HG02571 (cell line): ENCODE results near the gene BCR.

Source experiments
- ATAC-seq: cut with Tn5 transposase; IDR thresholded peaks from one replicate; pipeline ENCODE4 v1.9.1; 2021; ENCODE audit warnings: mild to moderate bottlenecking, moderate library complexity; ENCODE audit not compliant: unreplicated experiment

BCR gene

DNA sequence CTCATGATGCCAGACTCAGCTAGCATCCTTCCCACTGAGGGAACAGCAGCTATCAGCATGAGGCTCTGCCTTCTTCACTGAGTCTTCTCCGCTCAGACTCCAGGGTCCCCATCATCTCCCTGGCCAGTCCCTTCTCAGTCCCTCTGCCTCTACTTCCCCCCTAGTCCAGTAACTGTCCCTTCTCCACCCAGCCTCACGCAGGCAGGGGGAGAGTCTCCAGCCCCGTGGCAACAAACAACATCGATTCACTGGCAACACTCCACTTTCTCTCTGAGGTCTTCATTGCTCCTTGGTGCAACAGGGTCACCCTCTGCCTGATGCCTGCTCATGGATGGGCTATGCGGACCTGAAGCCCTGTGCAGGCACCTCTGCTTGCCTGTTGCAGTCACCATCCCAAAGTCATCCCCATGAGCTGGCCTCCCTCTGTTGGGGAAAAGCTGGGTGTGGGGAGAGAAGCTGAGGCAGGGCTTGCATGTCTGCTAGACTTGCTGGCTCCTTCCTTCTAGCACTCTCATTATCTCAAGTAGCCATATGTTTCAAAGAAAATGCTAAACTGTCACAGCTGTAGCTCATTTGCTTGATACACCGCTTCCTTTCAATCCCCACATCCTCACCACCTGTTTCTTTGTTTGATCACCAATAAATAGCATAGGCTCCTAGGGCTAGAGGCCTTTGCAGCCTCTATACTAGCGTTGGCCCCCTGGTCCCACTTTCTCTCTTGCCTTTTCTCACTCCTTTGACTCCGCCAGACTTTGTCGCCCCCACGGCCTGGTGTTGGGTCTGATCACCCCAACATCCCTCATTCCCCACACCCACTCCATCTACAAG lies 4.3 kb upstream of the BCR start:
- no peak for ATAC-seq

DNA sequence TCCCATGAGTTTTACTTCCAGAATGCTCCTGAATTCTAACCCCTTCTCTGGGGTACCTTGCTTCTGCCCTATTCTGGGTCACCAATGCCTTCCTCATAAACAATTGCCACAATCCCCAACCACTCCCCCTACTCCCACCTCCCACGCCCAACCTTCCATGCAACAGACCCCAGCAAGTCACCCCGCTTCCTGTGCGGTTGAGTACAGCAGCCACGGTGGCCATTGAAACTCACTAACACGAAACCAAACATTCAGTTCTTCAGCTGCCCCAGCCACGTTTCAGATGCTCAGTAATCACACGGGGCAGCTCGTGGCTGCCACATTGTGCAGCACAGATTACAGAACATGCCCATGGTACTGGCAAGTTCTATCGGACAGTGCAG lies 3.7 kb upstream of the BCR start:
- no peak for ATAC-seq

DNA sequence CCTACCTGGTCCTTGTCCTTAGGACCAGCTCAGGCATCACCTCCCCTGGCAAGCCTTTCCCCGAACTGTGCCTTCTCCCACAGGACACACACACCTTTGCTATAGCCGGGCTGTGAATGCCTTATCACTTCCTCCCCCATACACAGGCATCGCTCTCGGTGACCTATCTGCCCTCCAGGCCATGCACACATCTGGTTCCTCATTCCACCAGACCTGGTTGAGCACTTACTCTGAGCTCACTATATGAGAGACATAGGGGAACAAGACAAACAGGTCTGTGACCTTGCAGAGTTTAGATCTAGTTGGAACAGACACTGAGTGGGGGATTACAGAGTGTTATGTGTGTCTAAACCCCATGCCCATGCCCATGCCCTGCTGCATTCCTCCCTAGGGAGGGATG lies 3.1 kb upstream of the BCR start:
- ATAC-seq, result no peak

DNA sequence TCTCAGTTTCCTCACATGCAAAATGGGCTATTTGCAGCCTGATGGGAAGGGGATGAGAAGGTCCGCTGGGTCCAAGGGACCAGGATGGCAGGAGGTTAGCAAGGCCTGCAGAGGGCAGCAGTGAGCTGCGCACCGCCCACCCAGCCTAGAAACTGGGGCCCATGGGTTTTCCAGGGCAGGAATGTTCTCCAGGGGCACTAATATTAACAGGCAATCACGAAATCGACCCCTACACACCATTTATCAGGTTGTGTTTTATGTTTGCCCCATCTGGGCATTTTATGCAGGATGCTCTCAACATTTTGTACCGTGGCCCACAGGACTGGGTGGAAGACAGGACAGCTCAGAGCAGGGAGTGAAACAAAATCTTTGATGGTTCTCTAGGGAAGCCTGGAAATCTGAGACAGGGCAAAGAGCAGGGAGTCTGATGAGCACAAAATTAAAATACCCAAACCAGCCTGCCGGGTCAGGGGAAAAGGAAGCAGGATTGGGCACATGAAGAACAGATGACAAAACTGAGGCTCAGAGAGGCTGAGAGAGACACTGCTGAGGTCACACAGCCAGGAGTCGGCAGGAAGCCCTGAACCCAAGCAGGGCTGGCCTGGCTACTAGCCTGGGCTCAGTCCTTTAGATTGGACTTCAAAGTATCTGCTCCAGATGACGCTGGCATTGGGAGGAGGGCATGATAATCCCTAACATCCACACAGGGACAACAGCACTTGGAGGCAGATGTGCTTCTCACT lies 1.6 kb upstream of the BCR start:
- ATAC-seq, result no peak

DNA sequence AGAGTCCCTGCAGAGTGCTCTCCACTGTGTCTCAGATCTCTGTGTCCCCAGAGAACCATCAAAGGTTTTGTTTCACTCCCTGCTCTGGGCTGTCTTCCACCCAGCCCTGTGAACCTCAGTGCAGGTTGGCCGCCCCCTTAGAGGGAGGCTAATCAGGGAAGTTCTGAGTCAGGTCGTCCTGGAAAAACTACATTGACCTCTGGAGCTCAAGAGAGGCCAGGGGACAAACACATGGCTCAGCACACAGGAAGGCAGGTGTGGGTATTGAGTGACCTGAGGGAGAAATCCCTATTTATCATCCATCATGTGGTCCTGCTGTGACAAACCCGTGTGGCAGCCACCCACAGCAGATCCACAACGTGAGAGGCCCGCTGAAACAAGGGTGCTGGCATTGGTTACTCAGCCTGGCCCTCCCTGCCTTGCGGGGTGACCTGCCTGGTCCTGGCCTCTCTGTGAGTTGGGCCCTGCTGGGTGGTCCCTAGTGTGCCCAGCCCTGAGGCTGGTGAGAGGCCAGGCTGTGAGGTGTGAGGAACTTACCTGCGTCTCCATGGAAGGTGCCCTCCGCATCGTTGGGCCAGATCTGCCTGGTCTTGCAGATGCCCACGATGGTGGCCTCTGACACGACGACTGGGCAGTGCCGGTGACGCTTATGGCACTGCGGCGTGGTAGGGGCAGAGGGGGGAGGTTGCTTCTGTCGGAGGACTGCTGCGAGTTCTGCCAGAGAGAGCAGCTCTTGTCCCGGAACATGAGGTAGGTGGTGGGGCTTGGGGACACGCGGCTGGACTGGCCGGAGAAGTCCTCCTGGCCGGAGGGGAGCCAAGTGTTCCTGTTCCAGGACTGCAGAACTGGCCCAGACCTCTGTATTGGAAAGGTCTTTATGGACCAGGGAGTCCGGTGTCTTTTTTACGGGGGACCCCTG lies 669 bp upstream of the BCR start:
- no peak for ATAC-seq

DNA sequence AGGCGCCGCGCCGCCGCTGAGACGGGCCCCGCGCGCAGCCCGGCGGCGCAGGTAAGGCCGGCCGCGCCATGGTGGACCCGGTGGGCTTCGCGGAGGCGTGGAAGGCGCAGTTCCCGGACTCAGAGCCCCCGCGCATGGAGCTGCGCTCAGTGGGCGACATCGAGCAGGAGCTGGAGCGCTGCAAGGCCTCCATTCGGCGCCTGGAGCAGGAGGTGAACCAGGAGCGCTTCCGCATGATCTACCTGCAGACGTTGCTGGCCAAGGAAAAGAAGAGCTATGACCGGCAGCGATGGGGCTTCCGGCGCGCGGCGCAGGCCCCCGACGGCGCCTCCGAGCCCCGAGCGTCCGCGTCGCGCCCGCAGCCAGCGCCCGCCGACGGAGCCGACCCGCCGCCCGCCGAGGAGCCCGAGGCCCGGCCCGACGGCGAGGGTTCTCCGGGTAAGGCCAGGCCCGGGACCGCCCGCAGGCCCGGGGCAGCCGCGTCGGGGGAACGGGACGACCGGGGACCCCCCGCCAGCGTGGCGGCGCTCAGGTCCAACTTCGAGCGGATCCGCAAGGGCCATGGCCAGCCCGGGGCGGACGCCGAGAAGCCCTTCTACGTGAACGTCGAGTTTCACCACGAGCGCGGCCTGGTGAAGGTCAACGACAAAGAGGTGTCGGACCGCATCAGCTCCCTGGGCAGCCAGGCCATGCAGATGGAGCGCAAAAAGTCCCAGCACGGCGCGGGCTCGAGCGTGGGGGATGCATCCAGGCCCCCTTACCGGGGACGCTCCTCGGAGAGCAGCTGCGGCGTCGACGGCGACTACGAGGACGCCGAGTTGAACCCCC lies 798 bp downstream of the BCR start:
- ATAC-seq, result no peak

DNA sequence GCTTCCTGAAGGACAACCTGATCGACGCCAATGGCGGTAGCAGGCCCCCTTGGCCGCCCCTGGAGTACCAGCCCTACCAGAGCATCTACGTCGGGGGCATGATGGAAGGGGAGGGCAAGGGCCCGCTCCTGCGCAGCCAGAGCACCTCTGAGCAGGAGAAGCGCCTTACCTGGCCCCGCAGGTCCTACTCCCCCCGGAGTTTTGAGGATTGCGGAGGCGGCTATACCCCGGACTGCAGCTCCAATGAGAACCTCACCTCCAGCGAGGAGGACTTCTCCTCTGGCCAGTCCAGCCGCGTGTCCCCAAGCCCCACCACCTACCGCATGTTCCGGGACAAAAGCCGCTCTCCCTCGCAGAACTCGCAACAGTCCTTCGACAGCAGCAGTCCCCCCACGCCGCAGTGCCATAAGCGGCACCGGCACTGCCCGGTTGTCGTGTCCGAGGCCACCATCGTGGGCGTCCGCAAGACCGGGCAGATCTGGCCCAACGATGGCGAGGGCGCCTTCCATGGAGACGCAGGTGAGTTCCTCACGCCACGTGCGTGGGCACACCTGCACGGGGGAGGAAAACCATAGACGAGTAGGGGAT lies 1.5 kb downstream of the BCR start:
- ATAC-seq, result no peak

DNA sequence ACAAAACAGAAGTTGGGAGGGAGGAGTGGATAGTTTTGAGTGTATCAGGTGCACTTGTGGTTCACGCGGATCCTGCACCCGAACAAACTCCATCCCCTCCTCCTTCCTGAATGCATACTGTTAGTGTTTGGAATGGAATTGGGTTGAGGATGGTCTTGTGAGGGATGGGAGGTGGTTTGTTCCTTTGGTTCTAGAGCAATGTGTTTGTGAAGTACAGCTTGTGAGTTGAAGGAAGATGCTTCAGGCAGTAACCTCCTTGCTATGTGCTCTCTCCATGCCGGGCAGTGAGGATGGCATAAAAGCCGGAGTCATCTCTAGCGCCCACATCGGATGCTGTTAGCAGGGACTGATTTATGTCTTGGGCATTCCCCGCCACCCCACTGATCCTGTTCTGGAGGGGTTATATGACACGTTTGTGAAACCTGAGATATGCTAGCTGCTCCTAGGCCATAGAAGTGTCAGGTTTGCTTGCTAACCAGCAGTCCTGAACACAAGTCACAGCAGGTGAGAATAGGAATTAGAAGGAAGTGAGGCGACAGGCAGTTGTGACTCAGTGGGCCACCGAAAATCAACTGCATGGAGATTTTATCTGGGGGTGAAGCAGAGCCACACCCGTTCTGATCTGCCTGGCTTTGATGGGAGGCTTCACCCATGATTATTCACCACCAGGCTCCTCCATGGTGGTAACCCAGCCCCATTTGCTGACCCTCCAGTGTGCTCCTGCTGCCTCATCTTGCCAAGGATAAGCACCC lies 2.2 kb downstream of the BCR start:
- no peak for ATAC-seq

DNA sequence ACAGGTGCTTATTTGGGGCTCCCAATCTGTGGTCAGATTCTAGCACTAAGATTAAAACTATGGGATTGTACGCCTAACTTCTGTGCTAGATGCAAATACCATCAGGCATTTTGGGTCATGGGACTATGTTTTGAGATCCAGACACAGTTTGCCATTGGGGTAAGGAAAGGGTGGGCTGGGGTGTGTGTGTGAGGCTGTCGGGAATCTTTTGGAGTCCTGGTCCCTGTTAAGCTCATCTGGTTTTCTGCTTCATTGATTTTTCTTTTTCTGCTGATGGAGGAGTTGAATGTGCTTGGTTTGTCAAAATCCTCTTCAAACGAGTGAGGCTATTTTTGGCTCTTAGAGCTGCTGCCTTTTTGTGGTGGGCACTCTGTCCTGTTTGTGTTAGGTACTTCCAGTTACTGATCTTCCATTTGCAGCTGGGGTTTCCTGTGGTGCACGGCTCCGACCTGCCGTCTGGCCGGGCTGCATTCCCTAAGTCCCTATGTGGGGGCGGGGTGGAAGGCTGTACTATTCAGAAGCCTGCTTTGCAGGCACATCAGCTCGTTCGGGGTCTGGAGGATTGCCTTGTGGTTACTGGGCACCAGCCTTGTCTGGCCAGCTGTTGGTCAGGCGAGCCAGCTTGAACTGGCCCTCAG lies 2.9 kb downstream of the BCR start:
- ATAC-seq, result no peak

DNA sequence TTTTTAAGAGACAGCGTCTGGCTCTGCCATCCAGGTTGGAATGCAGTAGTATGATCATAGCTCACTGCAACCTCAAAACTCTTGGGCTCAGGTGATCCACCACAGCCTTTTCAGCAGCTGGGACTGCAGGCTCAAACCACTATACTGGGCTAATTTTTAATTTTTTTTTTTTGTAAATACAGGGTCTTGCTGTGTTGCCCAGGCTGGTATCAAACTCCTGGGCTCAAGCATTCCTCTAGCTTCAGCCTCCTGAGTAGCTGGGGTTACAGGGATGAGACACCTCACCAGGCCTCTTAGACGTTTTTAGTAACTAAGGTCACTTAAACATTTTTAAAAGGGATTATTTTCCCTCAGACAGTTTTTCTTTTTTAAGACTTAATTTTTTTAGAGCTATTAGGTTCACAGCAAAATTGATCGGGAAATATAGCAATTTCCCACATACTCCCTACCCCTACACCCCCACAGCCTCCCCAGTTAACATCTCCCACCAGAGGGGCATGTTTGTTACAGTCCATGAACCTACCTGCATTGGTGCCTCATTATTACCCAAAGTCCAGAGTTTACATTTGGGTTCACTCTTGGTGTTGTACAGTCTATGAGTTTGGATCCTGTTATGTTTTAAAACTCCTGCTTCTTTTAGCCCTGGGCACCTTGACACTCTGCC lies 3.9 kb downstream of the BCR start:
- no peak for ATAC-seq

DNA sequence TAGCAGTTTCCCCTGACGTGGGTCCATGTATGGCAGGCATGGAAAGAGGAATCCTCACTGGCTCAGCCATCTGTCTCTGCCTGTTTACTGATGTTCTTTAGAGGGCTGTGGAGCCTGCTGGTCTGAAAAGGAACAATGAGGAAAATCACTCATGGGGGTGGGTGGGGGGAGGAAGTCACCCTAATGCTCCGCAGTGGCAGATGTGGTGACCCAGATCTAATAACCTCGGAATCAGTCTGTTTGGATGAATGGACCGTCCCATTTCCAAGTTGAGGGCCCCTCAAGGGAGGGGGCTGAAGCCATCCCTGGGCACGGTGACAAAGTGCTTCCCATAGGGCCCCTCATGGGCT lies 4.4 kb downstream of the BCR start:
- no peak for ATAC-seq

DNA sequence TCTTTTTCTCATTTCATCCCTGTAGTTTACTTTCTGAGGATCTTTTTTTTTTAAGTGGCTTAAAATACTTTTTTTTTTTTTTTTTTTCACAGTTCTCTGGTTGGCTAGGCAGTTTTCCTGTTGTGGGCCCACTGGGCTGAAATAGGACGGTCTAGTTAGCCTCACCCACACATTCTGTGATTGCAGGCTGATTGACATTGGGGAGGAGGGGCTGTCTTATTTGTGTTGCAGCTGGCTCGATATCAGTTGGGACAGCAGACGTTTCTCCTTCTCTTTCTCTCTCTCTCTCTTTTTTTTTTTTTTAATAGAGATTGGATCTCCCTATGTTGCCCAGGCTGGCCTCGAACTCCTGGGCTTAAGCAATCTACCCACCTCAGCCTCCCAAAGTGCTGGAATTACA lies 6.9 kb downstream of the BCR start:
- ATAC-seq, result no peak

DNA sequence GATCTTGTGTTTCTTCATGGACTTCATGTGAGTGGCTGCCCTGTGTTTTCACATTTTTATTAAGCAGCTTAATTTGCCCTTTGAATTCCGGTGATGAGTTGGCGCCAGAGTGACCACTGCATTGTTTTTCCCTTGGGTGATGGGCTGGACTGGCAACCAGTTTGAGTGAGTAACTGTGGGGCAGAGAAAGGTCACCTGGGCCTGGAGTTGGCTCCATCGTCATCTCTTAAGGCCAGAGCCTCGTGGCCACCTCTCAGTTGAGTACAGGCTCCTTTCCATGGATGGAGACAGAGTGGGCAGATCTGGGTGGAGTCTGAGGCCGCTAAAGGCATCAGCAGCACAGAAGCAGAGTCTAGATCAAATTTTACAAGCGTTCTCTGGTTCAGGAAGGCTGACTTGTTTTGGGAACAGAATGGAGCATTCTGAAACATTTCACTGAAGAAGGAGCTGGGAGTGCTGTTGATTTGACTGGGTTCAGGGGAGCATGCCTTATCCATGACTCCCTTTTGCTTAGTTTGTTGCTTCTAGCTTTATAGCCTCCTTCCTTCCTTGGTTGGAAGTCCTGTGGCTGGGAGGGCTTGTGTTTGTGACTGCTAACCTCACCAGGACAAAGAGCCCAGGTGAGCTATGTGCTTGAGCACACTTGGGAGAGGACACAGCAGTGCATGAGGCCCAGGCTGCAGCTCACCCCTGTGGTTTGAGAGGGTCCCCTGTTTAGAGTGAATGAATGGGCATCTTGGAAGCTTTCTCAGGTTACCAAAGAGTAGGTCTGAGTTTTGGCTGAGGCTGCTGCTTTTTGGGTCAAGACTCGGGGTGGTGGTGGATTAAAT lies 7.8 kb downstream of the BCR start:
- ATAC-seq, result no peak

DNA sequence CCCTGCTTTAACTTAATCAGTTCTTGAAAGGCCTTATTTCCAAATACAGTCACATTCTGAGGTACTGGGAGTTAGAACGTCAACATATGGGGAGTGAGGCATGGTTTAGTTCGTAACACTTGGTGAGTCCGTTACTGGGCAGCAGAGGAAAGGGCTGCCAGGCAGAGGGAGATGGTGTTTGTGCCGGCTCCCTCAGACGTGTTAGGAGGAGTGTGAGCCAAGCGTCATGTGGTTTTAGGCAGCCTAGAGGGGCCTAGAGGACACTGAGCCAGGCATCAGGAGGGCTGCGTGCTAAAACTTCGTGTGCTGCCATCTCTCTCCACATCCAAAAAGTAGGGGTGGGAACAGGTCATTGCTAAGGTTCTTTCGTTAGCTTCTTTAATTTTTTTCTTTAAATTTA lies 10.2 kb downstream of the BCR start:
- no peak for ATAC-seq

DNA sequence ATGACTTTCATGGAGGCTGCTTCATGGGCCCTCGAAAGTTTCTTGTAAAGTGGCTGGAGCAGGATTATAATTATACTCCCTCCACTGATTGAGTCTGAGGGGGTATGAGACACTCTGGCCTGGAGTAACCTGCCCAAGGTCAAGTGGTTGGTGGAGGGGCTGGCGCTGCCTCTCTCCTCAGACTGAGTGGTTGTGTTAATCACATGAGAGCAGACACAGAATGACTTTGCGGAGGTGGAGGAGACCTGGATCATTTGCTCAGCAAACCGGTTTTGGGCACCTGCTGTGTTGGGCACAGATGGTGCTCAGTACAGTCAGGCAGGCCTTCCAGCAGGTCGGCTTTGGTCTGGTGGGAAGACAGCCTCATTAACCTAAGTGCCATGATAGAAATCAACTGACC lies 11.8 kb downstream of the BCR start:
- no peak for ATAC-seq

DNA sequence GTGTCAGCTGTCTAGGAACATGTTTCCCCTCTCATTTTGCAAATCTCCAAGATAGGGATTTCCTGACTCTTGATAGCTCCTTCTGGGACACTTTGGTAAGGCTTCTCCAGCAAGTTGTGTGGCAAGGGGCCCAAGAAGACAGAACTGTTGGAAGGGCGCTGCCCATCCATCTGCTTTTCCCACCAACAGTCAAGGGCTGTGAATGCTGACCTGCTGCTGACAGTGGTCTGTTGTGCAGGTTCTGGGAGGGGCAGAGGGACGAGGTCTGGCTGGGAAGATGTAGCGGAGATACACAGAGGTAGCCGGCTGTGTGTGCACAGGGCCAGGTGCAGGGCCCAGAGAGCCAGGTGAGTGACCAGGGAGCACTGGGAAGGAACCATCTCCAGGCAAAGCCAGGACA lies 12.2 kb downstream of the BCR start:
- no peak for ATAC-seq

DNA sequence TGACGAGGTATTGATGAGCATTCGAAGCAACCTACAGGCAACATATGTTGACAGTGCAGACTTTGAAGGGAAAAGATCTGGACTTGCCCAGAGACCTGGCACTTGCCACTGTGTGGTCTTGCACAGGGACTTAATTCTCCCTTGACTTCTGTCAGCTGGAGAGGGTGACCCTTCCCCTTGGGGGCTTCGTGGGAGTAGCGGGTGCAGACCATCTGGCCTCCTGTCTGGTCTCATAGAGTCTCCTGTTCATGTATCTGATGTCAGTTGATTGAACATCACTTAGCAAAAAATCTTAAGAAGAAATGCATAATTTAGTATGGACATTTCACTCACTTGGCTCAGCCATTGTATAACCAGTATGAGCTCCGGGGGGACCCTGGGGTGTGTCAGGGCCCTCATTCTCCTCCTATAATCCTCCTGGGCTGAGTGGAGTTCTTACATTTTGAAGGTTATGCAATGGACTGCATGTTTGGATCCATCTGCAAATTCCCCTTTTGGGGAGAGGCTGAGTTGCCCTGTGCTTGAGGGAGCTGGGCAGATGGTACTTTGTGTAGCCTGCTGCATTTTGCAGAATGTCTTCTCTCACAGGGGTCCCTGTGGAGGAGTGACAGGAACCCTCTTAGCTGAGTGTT lies 13.0 kb downstream of the BCR start:
- no peak for ATAC-seq
